ENCODE measurements around the gene GDPD5. TPM values are rescaled to one million over a fixed set of nuclear protein-coding genes. Genes with fewer than 3 reads are reported as not detected.
A peak's percentile ranks its signal among the peaks of the same experiment; 100 is the strongest.

GDPD5 gene
- total RNA-seq, 1 experiment from 2014 or later: 12.2 TPM

DNA sequence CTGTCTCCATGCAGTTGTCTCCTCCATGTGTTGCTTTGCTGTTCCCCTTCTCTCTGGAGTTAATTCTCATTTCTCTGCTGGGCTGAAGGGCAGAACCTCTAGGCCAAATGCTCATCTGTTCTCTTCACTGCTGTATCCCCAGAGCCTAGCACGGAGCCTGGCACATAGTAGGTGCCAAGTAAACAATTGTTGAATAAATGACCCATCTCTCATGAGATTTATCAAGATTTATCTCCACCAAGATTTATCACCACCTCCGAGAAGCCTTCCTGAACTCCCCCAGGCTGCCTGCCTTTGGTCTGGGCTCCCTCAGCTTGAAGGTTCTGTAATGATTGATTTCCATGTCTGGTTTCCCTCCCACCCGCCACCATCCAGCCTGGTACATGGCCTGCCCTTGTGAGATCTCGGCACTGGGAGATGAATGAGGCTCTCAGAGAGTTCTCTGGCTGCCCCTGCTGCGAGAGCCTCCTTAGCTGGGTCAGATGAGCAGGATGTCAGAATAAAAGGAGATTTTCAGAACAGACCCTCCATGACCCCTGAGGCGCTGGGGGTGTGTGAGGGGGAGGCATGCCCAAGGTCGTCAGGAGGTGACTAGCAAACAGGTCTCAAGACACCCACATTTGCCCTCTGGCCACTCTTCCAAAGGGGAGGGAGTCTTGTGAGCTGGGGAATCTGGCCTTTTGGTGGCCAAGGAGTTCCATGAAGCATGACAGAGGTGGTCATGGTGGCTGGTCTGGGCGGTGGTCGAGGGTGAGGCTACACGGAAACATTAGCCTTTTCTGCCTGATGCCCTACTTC lies 2.4 kb upstream of the GDPD5 start (continued):
- TF ChIP-seq MAX (CRISPR knock-in tag; IDR thresholded peaks at IDR 0.05): no peak

GRCh38 chr11:75527130-75527529 lies 1.4 kb upstream of the GDPD5 start:
- Mint-ChIP-seq H3K36me3 (no peaks in the 10 kb centered on the region), H3K4me3 (peak overlapping the region; percentile 86), H3K27me3 (ENCODE audit: low read depth) (peaks cover 39% of the 10 kb centered on the region), H3K27ac (no peak overlapping the region), H3K4me1 (peaks cover 24% of the 10 kb centered on the region), H3K9me3 (no peaks in the 10 kb centered on the region)
- ATAC-seq (no peak), DNase-seq (ENCODE audit: low spot score) (no peak)
- CTCF ChIA-PET: interaction anchor here (0.6 to 6.2 kb wide), 7 partner anchors 31 to 313 kb away, joined by 3 to 69 read pairs (median 9); no protein-coding TSS in a partner anchor
- POLR2A ChIA-PET: no interaction called here
- TF ChIP-seq MYBL2 (CRISPR knock-in tag; IDR thresholded peaks at IDR 0.05): no peak
- TF ChIP-seq JUN (CRISPR knock-in tag; IDR thresholded peaks at IDR 0.05): no peak

DNA sequence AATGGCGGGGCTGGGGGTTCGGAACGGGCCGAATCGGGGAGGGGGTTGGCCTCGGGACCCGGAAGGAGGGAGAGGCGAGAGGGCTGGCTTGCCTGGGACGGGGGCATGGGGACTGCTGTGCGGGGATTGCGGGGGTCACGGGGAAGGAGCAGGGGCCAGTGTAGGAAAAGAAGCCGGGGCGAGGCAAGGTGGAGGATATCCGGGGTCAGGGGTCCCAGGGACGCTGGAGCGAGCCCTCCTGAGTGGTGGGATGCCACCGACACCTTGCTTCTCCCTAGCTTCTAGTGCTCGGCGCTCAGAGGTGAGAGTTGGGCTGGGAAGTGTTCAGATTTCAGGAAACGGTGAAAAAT lies 426 bp upstream of the GDPD5 start:
- POLR2A ChIA-PET: interaction anchor here (0.9 kb wide), 1 partner anchor 36 kb away, joined by 3 read pairs; no protein-coding TSS in a partner anchor
- no peak for TF ChIP-seq USF2 (CRISPR knock-in tag; IDR thresholded peaks at IDR 0.05)
- no peak for TF ChIP-seq E2F4 (CRISPR knock-in tag; IDR thresholded peaks at IDR 0.05; ENCODE audit: borderline replicate concordance, low read depth)
- TF ChIP-seq ZBTB43 (CRISPR knock-in tag; IDR thresholded peaks at IDR 0.05): no peak
- no peak for TF ChIP-seq TP53 (CRISPR knock-in tag; IDR thresholded peaks at IDR 0.05)
- no peak for TF ChIP-seq SOX15 (CRISPR knock-in tag; IDR thresholded peaks at IDR 0.05)
- TF ChIP-seq ZNF317 (CRISPR knock-in tag; IDR thresholded peaks at IDR 0.05; ENCODE audit: borderline replicate concordance, low read depth): no peak
- TF ChIP-seq MXD4 (CRISPR knock-in tag; IDR thresholded peaks at IDR 0.05; ENCODE audit: borderline replicate concordance): no peak
- TF ChIP-seq ZNF416 (CRISPR knock-in tag; IDR thresholded peaks at IDR 0.05): no peak
- CTCF ChIA-PET: interaction anchor here (0.6 to 3.7 kb wide), 20 partner anchors 8 to 246 kb away, joined by 3 to 31 read pairs (median 4); no protein-coding TSS in a partner anchor
- Mint-ChIP-seq H3K27ac (no peak overlapping the region), H3K9me3 (no peaks in the 10 kb centered on the region), H3K4me3 (peak overlapping the region; percentile 86), H3K27me3 (ENCODE audit: low read depth) (peaks cover 39% of the 10 kb centered on the region), H3K36me3 (no peaks in the 10 kb centered on the region), H3K4me1 (peaks cover 14% of the 10 kb centered on the region)
- ATAC-seq (no peak), DNase-seq (ENCODE audit: low spot score) (no peak)

GRCh38 chr11:75524665-75525432 lies 892 bp downstream of the GDPD5 start:
- peak; percentile 3 for ATAC-seq
- ChIA-PET POLR2A (interaction anchor here (0.6 to 0.9 kb wide), 2 partner anchors 69 to 124 kb away, joined by 3 to 4 read pairs; no protein-coding TSS in a partner anchor), CTCF (interaction anchor here (0.5 to 3.7 kb wide), 27 partner anchors 10 to 678 kb away, joined by 3 to 31 read pairs (median 4); no protein-coding TSS in a partner anchor)
- DNase-seq (ENCODE audit: low spot score): peak; percentile 59
- Mint-ChIP-seq H3K27ac (no peak overlapping the region), H3K36me3 (no peaks in the 10 kb centered on the region), H3K4me1 (peaks cover 8% of the 10 kb centered on the region), H3K27me3 (ENCODE audit: low read depth) (peaks cover 39% of the 10 kb centered on the region), H3K9me3 (no peaks in the 10 kb centered on the region), H3K4me3 (peak overlapping the region; percentile 68)
- TF ChIP-seq CBFB (CRISPR knock-in tag; IDR thresholded peaks at IDR 0.05; ENCODE audit: low read depth) (no peak), GTF2I (CRISPR knock-in tag; conservative IDR thresholded peaks at IDR 0.05) (no peak), AFF4 (CRISPR knock-in tag; IDR thresholded peaks at IDR 0.05; ENCODE audit: borderline replicate concordance) (no peak), MXD4 (CRISPR knock-in tag; IDR thresholded peaks at IDR 0.05; ENCODE audit: borderline replicate concordance) (no peak), SP1 (CRISPR knock-in tag; conservative IDR thresholded peaks at IDR 0.05) (no peak), RORB (CRISPR knock-in tag; IDR thresholded peaks at IDR 0.05) (no peak), TP53 (CRISPR knock-in tag; IDR thresholded peaks at IDR 0.05) (peak; percentile 8; the same call in 1 of the 2 replicates), NFE2L1 (CRISPR knock-in tag; IDR thresholded peaks at IDR 0.05) (no peak), SOX15 (CRISPR knock-in tag; IDR thresholded peaks at IDR 0.05) (no peak), CREM (CRISPR knock-in tag; IDR thresholded peaks at IDR 0.05) (no peak)
- TF ChIP-seq, protein P1, sequence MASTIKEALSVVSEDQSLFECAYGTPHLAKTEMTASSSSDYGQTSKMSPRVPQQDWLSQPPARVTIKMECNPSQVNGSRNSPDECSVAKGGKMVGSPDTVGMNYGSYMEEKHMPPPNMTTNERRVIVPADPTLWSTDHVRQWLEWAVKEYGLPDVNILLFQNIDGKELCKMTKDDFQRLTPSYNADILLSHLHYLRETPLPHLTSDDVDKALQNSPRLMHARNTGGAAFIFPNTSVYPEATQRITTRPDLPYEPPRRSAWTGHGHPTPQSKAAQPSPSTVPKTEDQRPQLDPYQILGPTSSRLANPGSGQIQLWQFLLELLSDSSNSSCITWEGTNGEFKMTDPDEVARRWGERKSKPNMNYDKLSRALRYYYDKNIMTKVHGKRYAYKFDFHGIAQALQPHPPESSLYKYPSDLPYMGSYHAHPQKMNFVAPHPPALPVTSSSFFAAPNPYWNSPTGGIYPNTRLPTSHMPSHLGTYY (CRISPR knock-in tag; IDR thresholded peaks at IDR 0.05): no peak
